Eye (tissue), 1 donor: ENCODE measurements around the gene NUDT1.

Source experiments
- DNase-seq: peaks from one replicate; pipeline ENCODE4 v3.0.0-alpha.2; 2015

NUDT1 gene

GRCh38 chr7:2271273-2272026 lies 29.4 kb downstream of the NUDT1 start:
- no peak for DNase-seq

GRCh38 chr7:2272031-2272430 lies 30.0 kb downstream of the NUDT1 start:
- no peak for DNase-seq

- no peak for DNase-seq
Measured at GRCh38 chr7:2273866-2274265, 31.8 kb downstream of the NUDT1 start.

GRCh38 chr7:2274666-2275065 lies 32.6 kb downstream of the NUDT1 start:
- no peak for DNase-seq

GRCh38 chr7:2275101-2275500 lies 33.1 kb downstream of the NUDT1 start:
- no peak for DNase-seq

GRCh38 chr7:2276107-2276506 lies 34.1 kb downstream of the NUDT1 start:
- DNase-seq: no peak

GRCh38 chr7:2278026-2278425 lies 36.0 kb downstream of the NUDT1 start:
- DNase-seq: no peak

GRCh38 chr7:2279896-2280295 lies 37.9 kb downstream of the NUDT1 start:
- peak; percentile 47 for DNase-seq

- no peak for DNase-seq
Measured at GRCh38 chr7:2280424-2280823, 38.4 kb downstream of the NUDT1 start.

- DNase-seq: no peak
Measured at GRCh38 chr7:2281541-2281940, 39.5 kb downstream of the NUDT1 start.

- DNase-seq: no peak
Measured at GRCh38 chr7:2282185-2282751, 40.2 kb downstream of the NUDT1 start.

- DNase-seq: no peak
Measured at GRCh38 chr7:2283074-2283473, 41.0 kb downstream of the NUDT1 start.

- no peak for DNase-seq
Measured at GRCh38 chr7:2287745-2288144, 45.7 kb downstream of the NUDT1 start.

GRCh38 chr7:2288503-2288902 lies 46.5 kb downstream of the NUDT1 start:
- no peak for DNase-seq

GRCh38 chr7:2289111-2289586 lies 47.1 kb downstream of the NUDT1 start:
- peak; percentile 53 for DNase-seq

GRCh38 chr7:2289621-2290020 lies 47.6 kb downstream of the NUDT1 start:
- no peak for DNase-seq

- no peak for DNase-seq
Measured at GRCh38 chr7:2290877-2291276, 48.9 kb downstream of the NUDT1 start.

GRCh38 chr7:2295936-2296620 lies 54.1 kb downstream of the NUDT1 start:
- DNase-seq: no peak

GRCh38 chr7:2296832-2297231 lies 54.8 kb downstream of the NUDT1 start:
- no peak for DNase-seq

GRCh38 chr7:2299131-2299829 lies 57.3 kb downstream of the NUDT1 start:
- no peak for DNase-seq

- peak; percentile 46 for DNase-seq
Measured at GRCh38 chr7:2299870-2300512, 58.0 kb downstream of the NUDT1 start.
